Measurements from ENCODE around the gene AP2B1.

GRCh38 chr17:35725058-35725457 lies 137.9 kb downstream of the AP2B1 start:
- TF ChIP-seq CTCF (IDR thresholded peaks at IDR 0.05) (no peak), POLR2A (IDR thresholded peaks at IDR 0.05) (no peak)

All from stomach (tissue), 4 donors.